IMR-90 (cell line): ENCODE data around the gene HSPB6. TPM values are rescaled to one million over a fixed set of nuclear protein-coding genes. Genes with fewer than 3 reads are reported as not detected.

Experiments
- ATAC-seq: fragments of 200-7000 bp; cut with Tn5 transposase; 2 replicates; pipeline ENCODE4 v1.9.1; 2020; ENCODE audit warnings: low read depth, mild to moderate bottlenecking, moderate library complexity
- BruUV-seq: library from RNA; stranded (reverse); fragments of 400-500 nt; replicated peaks from 2 replicates; lab custom pipeline; 2021; lab: Mats Ljungman, UMichigan
- CTCF ChIA-PET: fragments of 300-600 bp; formaldehyde crosslinking; extraction: SDS; loops from one replicate; lab custom pipeline; 2021; ENCODE audit warnings: antibody characterized with exemption; lab: Yijun Ruan, JAX
- POLR2A ChIA-PET: fragments of 300-600 bp; sonication (Branson Sonifier 250); formaldehyde crosslinking; loops from one replicate; lab custom pipeline; 2022; ENCODE audit warnings: antibody characterized with exemption; ENCODE audit not compliant: unreplicated experiment; lab: Charles Lee
- DNase-seq: peaks from one replicate; pipeline ENCODE4 v3.0.0; 2013
- H2AFZ ChIP-seq: replicated peaks from 2 replicates; pipeline ENCODE3; 2013; ENCODE audit warnings: low read length, mild to moderate bottlenecking; ENCODE audit not compliant: poor library complexity
- H2AK5ac ChIP-seq: 2 replicates; pipeline ENCODE4 v1.6.1; 2013; ENCODE audit warnings: low read depth, low read length, inconsistent platforms
- H2AK9ac ChIP-seq: replicated peaks from 2 replicates; pipeline ENCODE3; 2013; ENCODE audit warnings: mild to moderate bottlenecking, low read depth, low read length, moderate library complexity; ENCODE audit not compliant: poor library complexity
- H2BK120ac ChIP-seq: 2 replicates; pipeline ENCODE4 v1.6.1; 2013; ENCODE audit warnings: low read depth, low read length, inconsistent platforms
- H2BK15ac ChIP-seq: 3 replicates; pipeline ENCODE4 v1.6.1; 2013; ENCODE audit warnings: low read depth, low read length, inconsistent platforms
- H2BK20ac ChIP-seq: 2 replicates; pipeline ENCODE4 v1.6.1; 2013; ENCODE audit warnings: low read depth, mild to moderate bottlenecking, inconsistent platforms, low read length, moderate library complexity
- H2BK5ac ChIP-seq: 2 replicates; pipeline ENCODE4 v1.6.1; 2013; ENCODE audit warnings: mild to moderate bottlenecking, low read depth, low read length, inconsistent platforms; ENCODE audit not compliant: poor library complexity, severe bottlenecking
- H3K14ac ChIP-seq: replicated peaks from 2 replicates; pipeline ENCODE4 v1.6.1; 2013; ENCODE audit warnings: low read depth, low read length, inconsistent platforms
- H3K18ac ChIP-seq: 2 replicates; pipeline ENCODE4 v1.6.1; 2013; ENCODE audit warnings: low read depth, low read length, control low read depth
- H3K23ac ChIP-seq: 2 replicates; pipeline ENCODE4 v1.6.1; 2013; ENCODE audit warnings: low read depth, low read length, inconsistent platforms
- H3K27ac ChIP-seq: 2 replicates; pipeline ENCODE4 v1.5.1; 2013; ENCODE audit warnings: mild to moderate bottlenecking, control low read depth, low read length; ENCODE audit not compliant: insufficient read depth
- H3K27me3 ChIP-seq: 2 replicates; pipeline ENCODE4 v1.6.1; 2013; ENCODE audit warnings: low read length; ENCODE audit not compliant: control insufficient read depth, insufficient read depth
- H3K36me3 ChIP-seq: 2 replicates; pipeline ENCODE4 v1.6.1; 2013; ENCODE audit warnings: low read length, mixed read lengths; ENCODE audit not compliant: control insufficient read depth, insufficient read depth
- H3K4ac ChIP-seq: 2 replicates; pipeline ENCODE4 v1.6.1; 2013; ENCODE audit warnings: low read depth, low read length, inconsistent platforms
- H3K4me1 ChIP-seq: 2 replicates; pipeline ENCODE4 v1.6.1; 2013; ENCODE audit warnings: low read length, mixed read lengths; ENCODE audit not compliant: control insufficient read depth, insufficient read depth
- H3K4me2 ChIP-seq: 2 replicates; pipeline ENCODE4 v1.6.1; 2013; ENCODE audit warnings: low read depth, mild to moderate bottlenecking, control low read depth, low read length, moderate library complexity
- H3K4me3 ChIP-seq: 2 replicates; pipeline ENCODE4 v1.5.1; 2013; ENCODE audit warnings: low read depth, mild to moderate bottlenecking, control low read depth, low read length, moderate library complexity; ENCODE audit not compliant: insufficient read depth
- H3K56ac ChIP-seq: 2 replicates; pipeline ENCODE4 v1.6.1; 2013; ENCODE audit warnings: low read length, inconsistent platforms; ENCODE audit not compliant: insufficient read depth; ENCODE audit errors: extremely low read depth
- H3K79me1 ChIP-seq, 2 experiments: 2 replicates each; pipeline ENCODE4 v1.6.1; 2013; ENCODE audit warnings: low read length in 2 of 2, inconsistent platforms in 1 of 2, low read depth in 1 of 2
- H3K9ac ChIP-seq: 2 replicates; pipeline ENCODE4 v1.6.1; 2013; ENCODE audit warnings: low read depth, low read length, control low read depth
- H3K9me1 ChIP-seq: 2 replicates; pipeline ENCODE4 v1.6.1; 2013; ENCODE audit warnings: low read length, inconsistent platforms; ENCODE audit not compliant: insufficient read depth
- H3K9me3 ChIP-seq: 2 replicates; pipeline ENCODE4 v1.6.1; 2013; ENCODE audit warnings: low read length; ENCODE audit not compliant: control insufficient read depth, insufficient read depth
- H4K20me1 ChIP-seq: 2 replicates; pipeline ENCODE4 v1.6.1; 2013; ENCODE audit warnings: low read length, inconsistent platforms; ENCODE audit not compliant: insufficient read depth
- H4K5ac ChIP-seq: 2 replicates; pipeline ENCODE4 v1.6.1; 2013; ENCODE audit warnings: mild to moderate bottlenecking, low read depth, low read length, control low read depth
- H4K8ac ChIP-seq, 2 experiments: 2 replicates each; pipeline ENCODE4 v1.6.1; 2013; ENCODE audit warnings: low read depth in 2 of 2, low read length in 2 of 2, control low read depth in 1 of 2, inconsistent platforms in 1 of 2
- H4K91ac ChIP-seq: 2 replicates; pipeline ENCODE4 v1.6.1; 2013; ENCODE audit warnings: low read depth, low read length, inconsistent platforms; ENCODE audit not compliant: insufficient read depth
- SMC3 ChIP-seq: fragments of 150-350 bp; IDR thresholded peaks from 2 replicates; pipeline ENCODE4 v1.6.1; 2016; ENCODE audit warnings: low read depth, mild to moderate bottlenecking, antibody characterized with exemption, low read length, moderate library complexity
- WGBS, 2 experiments: methylation state at CpG; one replicate each; pipeline versions ENCODE4 v1.1.5 to v1.1.7; 2013; ENCODE audit warnings: missing lambda C conversion rate in 2 of 2; ENCODE audit not compliant: insufficient read length in 1 of 2; ENCODE audit errors: extremely low coverage in 2 of 2; 5-methylcytosine and 5-hydroxymethylcytosine counted together
- dilution Hi-C: fragments of 300-500 bp; cut with HindIII; formaldehyde crosslinking; loops from one replicate; pipeline ENCODE4 v1.14.3; 2018; ENCODE audit warnings: low sequenced_read_pairs; ENCODE audit not compliant: unreplicated experiment
- in situ Hi-C: fragments of 300-500 bp; cut with MboI; formaldehyde crosslinking; loops from 3 replicates; pipeline ENCODE4 v1.14.3; 2019; ENCODE audit warnings: low sequenced_read_pairs, inconsistent platforms, mixed read lengths
- intact Hi-C: fragments of 100-400 bp; cut with micrococcal nuclease; formaldehyde crosslinking; loops from 2 replicates; pipeline ENCODE4 v1.10.0; 2022
- polyA plus RNA-seq, 3 experiments: library from polyadenylated mRNA; depleted of rRNA; stranded (reverse); fragments of >200 nt; gene quantifications; 2 replicates each; pipeline ENCODE4 v1.2.3, GENCODE V29; 2012; ENCODE audit warnings: low replicate concordance in 1 of 3
- total RNA-seq: library from RNA; depleted of rRNA; stranded (reverse); fragments of >200 nt; gene quantifications from 2 replicates; pipeline ENCODE4 v1.2.3, GENCODE V29; 2012

Gene HSPB6
- total and polyA plus RNA-seq, 2 of the 4 experiments (the other 2 are of a cell fraction) = 5.7 to 206 TPM

DNA sequence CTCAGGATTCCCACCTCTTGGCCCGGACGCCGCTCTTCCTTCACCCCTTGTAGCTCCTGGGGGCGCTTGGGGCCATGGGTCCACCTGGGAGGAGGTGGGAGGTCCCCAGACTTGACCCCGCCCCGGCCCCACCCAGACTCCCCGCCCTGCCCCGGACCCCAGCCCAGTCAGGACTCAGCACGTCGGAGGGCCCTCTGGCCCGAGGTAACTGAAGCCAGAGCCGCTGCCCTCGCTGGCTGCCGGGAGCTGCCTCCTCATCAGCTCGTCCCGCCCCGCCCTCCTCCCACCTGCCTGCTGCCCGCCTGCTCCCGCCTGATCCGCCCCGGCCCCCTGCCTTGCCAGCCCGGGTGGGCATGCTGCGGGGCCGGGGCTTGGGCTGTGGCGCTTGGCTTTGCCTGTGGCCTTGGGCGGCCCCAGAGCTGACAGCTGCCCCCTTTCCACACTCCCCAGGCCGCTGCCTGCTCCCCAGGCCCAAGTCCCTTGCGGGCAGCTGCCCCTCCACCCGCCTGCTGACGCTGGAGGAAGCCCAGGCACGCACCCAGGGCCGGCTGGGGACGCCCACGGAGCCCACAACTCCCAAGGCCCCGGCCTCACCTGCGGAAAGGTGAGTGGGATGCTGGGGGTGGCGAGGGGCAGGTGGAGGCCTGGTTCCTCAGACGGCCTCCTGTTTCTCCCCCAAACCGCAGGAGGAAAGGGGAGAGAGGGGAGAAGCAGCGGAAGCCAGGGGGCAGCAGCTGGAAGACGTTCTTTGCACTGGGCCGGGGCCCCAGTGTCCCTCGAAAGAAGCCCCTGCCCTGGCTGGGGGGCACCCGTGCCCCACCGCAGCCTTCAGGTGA is 27.9 kb upstream of the HSPB6 start:
- Histone ChIP-seq H2AK5ac (no peak overlapping the region), H2BK120ac (no peak overlapping the region), H3K18ac (no peak overlapping the region), H3K4ac (no peak overlapping the region), H2AK9ac (no peak overlapping the region), H3K27ac (no peak overlapping the region), H2BK20ac (no peak overlapping the region), H2BK15ac (no peak overlapping the region), H3K14ac (no peak overlapping the region), H4K8ac (no peak overlapping the region), H3K36me3 (peaks cover 14% of the 10 kb centered on the region), H3K9ac (no peak overlapping the region), H2BK5ac (no peak overlapping the region), H3K9me3 (no peaks in the 10 kb centered on the region), H4K20me1 (no peaks in the 10 kb centered on the region), H3K79me1 (no peaks in the 10 kb centered on the region), H2AFZ (no peak overlapping the region), H3K4me3 (no peak overlapping the region), H3K23ac (no peak overlapping the region), H4K5ac (no peak overlapping the region), H4K91ac (no peak overlapping the region), H3K4me2 (no peak overlapping the region), H3K9me1 (no peaks in the 10 kb centered on the region), H3K56ac (no peak overlapping the region), H3K4me1 (no peaks in the 10 kb centered on the region), H3K27me3 (no peaks in the 10 kb centered on the region)
- DNase-seq (no peak), ATAC-seq (no peak)
- CTCF ChIA-PET = no interaction called here
- no TSS peak for BruUV-seq
- in situ Hi-C loops (no loop called here), dilution Hi-C loops (no loop called here), intact Hi-C loops (no loop called here)
- POLR2A ChIA-PET = no interaction called here
- whole genome bisulfite sequencing, 2 experiments = 79% methylated on average over 5 of the region's 45 CpGs; no CpG with 5 or more reads in 1 of the 2 experiments
- TF ChIP-seq SMC3 = no peak
